Hepatocyte (in vitro differentiated cells): ENCODE results near the gene LAMA3.

Source experiments
- CTCF ChIP-seq: fragments of 200-600 bp; sonication (generic); IDR thresholded peaks from 2 replicates; pipeline ENCODE4 v1.5.1; 2016; ENCODE audit warnings: antibody characterized with exemption, mild to moderate bottlenecking; ENCODE audit not compliant: poor library complexity
- EZH2 ChIP-seq: fragments of 200-600 bp; sonication (generic); IDR thresholded peaks from 2 replicates; pipeline ENCODE4 v1.6.1; 2016; ENCODE audit warnings: antibody characterized with exemption, mild to moderate bottlenecking, borderline replicate concordance

GRCh38 chr18:24000613-24001490 is 311.6 kb downstream of the LAMA3 start:
- TF ChIP-seq CTCF (no peak), EZH2 (no peak)
